CD4-positive, alpha-beta T cell treated with Interleukin-12 subunit alpha and Interleukin-12 subunit beta, for 1 hour (primary cell): ENCODE results near the gene RFX8.
"Not testable (repeated sequence)": the region's sequence is repeated elsewhere in the genome, so short reads cannot be mapped to it uniquely, and the experiment has no call there.

Experiments used
- DNase-seq: peaks from one replicate; pipeline ENCODE4 v3.0.0-alpha.2; 2020

Gene RFX8

GRCh38 chr2:101438555-101438954 lies 36.4 kb downstream of the RFX8 start:
- DNase-seq = not testable (repeated sequence)

DNA sequence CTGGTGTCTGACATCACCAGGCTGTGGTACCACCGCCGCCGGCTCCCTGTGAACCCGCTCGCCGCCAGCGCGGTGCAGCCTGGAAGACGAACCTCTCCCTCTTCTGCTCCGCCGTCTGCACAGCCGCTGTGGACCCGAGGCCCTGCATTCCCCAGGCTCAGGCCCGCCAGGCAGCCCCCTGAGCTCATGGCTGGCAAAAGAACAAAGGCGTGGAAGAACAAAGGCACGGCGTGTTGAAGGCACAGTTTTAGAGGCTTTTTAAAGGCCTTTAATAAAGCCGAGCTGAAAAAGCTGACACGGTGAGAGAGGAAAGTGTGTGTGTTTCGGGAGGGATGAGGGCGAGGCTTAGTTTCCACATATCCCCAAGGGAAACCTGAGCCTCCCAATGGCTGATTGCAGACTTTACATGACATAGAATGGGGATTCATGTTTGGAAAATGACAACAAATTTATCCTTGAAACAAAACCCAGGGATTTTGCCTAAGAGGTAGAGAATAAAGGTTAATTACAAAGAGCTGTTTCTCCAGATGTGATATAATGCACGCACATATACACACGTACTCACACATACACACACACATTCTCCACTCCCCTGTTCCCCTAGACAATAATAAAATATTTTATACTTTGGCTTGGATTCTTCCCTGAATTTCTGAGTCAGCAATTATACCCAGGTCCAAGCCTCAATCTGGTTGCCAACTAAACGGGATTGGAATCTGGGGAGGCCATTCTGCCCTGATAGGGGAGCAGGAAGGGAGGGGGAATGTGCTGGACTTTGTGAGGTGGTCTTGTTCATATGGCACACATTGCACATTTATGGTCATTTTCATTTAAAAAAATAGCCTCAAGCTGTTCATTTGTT lies 39.7 kb downstream of the RFX8 start:
- no peak for DNase-seq

DNA sequence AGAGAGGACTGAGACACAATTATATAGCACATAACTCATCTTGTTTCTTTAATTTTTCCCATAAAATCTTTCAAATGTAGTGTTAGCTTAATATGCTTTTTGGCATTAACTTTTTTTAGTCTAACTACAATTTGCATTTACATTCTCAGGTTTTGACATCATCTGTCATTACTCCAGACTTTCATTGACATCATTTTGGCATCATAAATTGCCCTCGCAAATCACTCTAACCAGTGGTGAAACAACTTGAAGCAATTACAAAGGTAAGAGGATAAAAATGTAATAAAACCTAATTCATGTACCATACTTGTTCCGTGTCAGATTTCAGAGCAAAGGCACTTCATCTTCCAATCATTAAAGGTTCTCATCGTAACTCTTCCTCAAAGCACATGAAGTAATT lies 41.4 kb downstream of the RFX8 start:
- DNase-seq = no peak

DNA sequence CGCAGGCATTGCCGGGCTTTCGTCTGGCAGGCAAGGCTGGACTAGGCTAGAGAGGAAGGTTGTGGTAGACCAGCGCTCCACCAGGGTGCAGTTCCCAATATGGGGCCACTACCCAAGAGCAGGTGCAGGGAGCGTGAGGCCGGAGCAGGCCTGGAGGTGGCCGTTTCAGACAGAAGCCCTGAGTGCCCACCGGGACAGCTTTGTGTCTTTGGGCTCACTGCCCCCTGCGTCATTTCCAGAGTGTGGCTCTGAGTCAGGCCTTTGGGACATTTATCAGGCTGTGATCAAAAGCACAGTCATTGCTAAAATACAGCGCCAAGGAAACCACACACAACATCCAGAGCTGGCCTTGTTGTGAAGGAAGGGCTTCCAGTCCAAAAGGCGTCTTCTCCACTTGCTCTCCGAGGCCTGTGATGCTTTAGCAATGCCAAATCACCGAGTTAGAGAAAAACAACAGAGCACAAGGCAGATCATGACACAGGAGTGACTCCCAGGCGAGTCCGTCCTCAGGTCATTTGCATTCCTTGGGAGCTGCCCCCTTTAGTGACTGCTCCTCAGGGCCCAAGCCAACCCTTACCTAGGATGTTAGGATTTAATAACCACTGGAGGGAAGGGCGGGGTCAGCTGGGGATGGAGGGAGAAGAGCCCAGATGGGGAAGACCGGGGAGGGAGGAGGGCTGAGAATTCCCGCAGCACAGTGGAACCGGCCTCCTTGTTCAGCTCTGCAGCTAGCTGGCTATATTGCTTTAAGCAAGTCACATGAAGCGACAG lies 42.3 kb downstream of the RFX8 start:
- no peak for DNase-seq

DNA sequence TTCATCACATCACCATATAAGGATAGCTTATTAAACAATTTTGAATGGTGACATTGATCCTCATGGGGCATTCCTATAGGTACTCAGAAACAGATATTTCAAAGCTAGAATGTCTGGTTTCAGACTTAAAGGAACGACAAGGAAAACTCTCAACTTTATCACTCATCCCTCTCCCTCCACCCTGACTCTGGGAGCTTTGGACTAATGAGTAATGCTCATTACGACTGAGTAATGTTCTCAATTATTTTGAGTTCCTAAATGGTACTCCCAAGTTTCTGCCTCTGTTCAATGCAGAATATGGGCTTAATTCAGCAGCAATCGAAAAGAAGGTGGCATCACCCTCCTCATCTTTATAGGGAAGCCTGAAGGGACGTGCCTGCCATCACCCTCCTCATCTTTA lies 43.4 kb downstream of the RFX8 start:
- DNase-seq = no peak

- no peak for DNase-seq
Observed at GRCh38 chr2:101430156-101430555, 44.8 kb downstream of the RFX8 start.

DNA sequence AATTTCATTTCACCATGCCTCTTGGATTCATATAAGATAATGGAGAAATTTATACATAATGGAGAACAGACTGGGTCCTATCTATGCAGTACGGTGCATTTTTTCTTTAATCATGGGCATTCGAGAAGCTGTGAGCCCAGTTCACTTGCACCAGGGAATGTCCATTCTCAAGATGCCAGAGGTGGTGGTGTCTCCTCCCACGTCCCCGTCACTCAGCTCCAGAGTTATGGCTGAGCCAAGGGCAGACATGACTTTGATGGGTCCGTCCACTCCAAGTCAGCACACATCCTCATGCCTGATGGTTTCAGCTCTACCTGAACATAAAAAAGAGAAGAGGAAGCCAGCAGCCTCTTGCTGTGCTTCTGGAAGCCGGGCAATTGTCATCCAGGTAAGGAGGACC lies 45.5 kb downstream of the RFX8 start:
- no peak for DNase-seq

- no peak for DNase-seq
Observed at GRCh38 chr2:101428422-101429176, 46.3 kb downstream of the RFX8 start.

DNA sequence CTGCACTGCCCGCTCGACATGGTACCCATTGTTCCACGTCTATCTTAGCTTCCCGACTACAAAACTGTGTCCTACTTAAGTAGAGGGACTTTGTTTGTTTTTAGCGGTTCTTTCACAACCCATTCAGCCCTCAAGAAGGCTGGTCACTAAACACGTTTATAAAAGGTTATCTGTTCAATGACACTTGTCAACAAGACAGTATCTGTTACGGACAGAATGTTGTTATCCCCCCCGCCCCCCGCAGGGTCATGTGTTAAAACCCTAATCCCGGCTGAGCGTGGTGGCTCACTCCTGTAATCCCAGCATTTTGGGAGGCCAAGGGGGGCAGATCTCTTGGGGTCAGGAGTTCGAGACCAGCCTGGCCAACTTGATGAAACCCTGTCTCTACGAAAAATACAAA lies 47.2 kb downstream of the RFX8 start:
- DNase-seq = no peak

DNA sequence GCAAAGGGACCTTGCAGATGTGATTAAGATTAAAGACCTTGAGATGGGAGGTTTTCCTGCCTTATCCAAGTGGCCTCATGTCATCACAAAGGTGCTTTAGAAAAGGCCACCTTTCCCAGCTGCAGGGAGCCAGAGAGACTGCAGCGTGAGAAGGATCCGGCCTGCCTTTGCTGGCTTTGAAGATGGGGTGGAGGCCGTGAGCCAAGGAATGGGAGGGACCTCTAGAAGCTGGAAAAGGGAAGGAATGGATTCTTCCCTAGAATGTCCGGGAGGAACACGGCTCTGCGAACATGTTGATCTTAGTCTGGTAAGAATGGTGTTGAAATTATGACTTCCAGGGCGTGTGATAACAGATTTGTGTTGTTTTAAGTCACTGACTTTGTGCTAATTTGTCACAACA lies 47.7 kb downstream of the RFX8 start:
- no peak for DNase-seq

GRCh38 chr2:101426822-101427221 lies 48.1 kb downstream of the RFX8 start:
- no peak for DNase-seq

DNA sequence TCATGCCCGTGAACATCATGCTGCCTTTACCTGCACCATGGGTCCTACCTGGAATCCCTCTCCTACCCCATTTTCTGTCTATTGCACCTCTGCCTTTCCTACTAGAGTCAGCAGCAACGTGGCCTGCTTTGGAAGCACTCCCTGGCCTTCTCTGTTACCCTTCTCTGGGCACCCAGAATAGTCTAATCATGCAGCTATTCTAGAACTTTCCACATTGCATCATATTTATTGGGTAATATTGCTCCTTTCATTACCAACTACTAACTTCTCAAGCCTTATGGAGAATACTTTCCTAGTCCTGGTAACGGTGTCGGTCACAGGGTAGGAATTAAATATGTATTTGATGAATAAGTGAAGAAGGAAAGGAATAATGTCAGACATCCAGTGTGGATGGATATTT lies 54.3 kb downstream of the RFX8 start:
- DNase-seq = no peak

DNA sequence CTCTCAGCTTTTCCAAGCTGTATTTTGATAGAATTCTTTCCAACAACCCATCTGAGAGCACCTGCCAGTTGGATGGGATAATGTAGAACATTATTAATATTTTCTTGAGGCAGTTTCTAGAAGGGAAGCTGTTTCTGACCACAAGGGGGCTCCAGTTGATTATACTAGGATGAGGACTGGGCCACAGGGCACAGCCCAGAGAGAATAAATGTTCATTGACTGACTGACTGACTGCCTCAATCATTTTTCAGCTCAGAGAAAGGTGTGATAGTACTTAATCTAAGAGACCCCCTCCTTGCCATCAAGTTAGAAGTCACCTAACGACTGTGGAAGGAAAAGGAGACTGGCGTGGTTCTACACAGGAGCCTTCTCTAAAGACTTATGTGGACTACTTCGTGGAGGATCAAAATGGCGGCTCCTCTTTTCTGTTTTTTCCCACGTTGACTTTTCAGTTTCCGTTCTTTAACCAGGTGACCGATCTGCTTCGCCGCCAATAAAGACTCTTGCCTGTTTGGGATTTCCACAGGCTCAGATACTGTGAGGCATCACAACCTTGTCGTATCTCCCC lies 55.7 kb downstream of the RFX8 start:
- peak; percentile 75 for DNase-seq

DNA sequence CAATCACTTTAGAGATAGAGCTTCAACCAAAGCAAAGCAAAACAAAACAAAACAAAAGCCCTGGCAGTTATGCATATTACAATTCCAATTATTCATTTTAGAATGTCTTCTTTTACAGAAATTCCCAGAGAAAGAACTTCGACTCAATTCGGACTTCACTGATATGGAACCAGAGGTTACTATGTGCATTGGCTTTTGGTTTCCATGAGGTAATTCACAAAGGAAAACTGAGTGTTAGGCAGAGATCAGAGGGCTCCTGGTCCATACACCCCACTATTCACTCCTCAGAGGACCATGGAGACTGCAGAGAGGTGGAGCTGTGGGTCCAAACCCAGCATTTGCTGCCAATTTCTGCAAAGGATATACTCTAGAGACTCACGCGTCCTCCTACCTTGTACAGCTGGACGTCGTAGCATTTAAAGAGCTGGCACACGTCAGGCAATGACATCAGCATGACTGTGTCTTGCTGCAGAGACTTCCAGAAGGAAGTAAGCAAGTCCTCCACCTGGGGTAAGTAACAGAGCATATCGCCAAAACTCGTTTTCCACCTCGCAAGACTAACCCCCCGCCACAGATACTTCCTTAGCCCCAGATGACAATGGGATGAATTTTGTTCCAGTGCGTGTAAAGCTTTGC lies 56.3 kb downstream of the RFX8 start:
- DNase-seq = no peak

- DNase-seq = no peak
Observed at GRCh38 chr2:101416609-101417008, 58.3 kb downstream of the RFX8 start.

GRCh38 chr2:101415884-101416283 lies 59.0 kb downstream of the RFX8 start:
- no peak for DNase-seq

DNA sequence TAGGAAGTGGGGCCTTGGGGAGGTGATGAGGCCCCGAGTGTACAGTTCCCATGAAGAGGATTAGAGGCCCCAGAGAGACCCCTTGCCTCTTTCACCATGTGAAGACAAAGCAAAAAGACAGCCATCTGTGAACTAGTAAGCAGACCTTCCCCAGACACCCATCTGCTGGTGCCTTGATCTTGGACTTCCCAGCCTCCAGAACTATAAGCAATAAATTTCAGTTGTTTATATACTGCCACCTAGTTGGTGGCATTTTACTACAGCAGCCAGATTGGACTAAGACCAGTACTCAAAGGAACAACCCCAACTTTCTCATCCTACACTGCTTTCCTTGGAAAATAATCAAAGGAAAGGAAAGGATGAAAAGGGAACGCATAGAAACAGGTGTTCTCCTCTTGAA lies 59.7 kb downstream of the RFX8 start:
- DNase-seq = no peak

GRCh38 chr2:101412092-101412694 lies 62.7 kb downstream of the RFX8 start:
- no peak for DNase-seq

GRCh38 chr2:101410746-101411145 lies 64.2 kb downstream of the RFX8 start:
- DNase-seq = no peak

DNA sequence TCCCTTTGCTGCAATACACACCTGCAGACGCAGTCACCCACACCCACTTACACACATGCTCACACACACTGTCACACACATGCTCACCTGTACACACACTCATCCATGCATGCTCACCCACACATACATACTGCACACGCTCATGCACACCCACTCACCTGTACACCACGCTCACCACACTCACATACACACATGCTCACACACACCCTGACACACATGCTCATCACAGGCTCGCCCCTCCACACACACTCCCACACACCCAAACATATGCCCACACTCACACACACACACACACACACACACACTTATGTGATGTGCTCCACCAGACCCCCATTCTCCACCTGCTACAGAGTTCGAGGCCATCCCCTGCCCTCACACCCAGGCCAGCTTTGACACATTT lies 64.8 kb downstream of the RFX8 start:
- no peak for DNase-seq

DNA sequence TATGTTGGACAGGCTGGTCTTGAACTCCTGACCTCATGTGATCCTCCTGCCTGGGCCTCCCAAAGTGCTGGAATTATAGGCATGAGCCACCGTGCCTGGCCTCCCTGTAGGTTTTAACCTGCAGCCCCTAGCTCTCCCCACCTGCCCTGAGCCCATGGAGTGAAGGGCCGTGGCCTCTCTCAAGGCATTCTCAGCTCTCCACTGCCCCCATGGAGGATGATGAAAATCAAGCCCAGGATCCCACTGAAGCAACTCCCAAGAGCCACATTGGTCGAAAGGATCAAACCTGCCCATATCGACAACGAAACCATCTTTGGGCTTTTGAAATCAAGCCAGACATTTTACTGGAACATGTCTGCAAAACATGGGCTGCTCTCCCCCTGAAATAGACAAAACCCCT lies 65.2 kb downstream of the RFX8 start:
- no peak for DNase-seq

- DNase-seq = no peak
Observed at GRCh38 chr2:101408925-101409324, 66.0 kb downstream of the RFX8 start.
